Measurements from ENCODE around the gene CD180.

CD180 gene

GRCh38 chr5:67161767-67162166, 34.8 kb downstream of the CD180 start:
- TF ChIP-seq, protein P1, sequence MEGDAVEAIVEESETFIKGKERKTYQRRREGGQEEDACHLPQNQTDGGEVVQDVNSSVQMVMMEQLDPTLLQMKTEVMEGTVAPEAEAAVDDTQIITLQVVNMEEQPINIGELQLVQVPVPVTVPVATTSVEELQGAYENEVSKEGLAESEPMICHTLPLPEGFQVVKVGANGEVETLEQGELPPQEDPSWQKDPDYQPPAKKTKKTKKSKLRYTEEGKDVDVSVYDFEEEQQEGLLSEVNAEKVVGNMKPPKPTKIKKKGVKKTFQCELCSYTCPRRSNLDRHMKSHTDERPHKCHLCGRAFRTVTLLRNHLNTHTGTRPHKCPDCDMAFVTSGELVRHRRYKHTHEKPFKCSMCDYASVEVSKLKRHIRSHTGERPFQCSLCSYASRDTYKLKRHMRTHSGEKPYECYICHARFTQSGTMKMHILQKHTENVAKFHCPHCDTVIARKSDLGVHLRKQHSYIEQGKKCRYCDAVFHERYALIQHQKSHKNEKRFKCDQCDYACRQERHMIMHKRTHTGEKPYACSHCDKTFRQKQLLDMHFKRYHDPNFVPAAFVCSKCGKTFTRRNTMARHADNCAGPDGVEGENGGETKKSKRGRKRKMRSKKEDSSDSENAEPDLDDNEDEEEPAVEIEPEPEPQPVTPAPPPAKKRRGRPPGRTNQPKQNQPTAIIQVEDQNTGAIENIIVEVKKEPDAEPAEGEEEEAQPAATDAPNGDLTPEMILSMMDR (IDR thresholded peaks at IDR 0.05; ENCODE audit: poor library complexity, severe bottlenecking) = no peak
- ATAC-seq (ENCODE audit: low read depth) (no peak), DNase-seq (ENCODE audit: low spot score) (no peak)
- no peaks in the 10 kb centered on the region for H3K9me3 ChIP-seq (ENCODE audit: severe bottlenecking)
- H3K27me3 ChIP-seq (ENCODE audit: insufficient read depth, poor library complexity, severe bottlenecking) = no peaks in the 10 kb centered on the region
- peaks cover 30% of the 10 kb centered on the region for H3K36me3 ChIP-seq (ENCODE audit: low read depth)
- H3K4me1 ChIP-seq (ENCODE audit: insufficient read depth, poor library complexity, severe bottlenecking) = peaks cover 19% of the 10 kb centered on the region
- H3K27ac ChIP-seq (ENCODE audit: poor library complexity, severe bottlenecking) = peak overlapping the region; percentile 70
- H3K4me3 ChIP-seq (ENCODE audit: severe bottlenecking) = no peak overlapping the region

GRCh38 chr5:67160985-67161384, 35.6 kb downstream of the CD180 start:
- peak overlapping the region; percentile 70 for H3K27ac ChIP-seq (ENCODE audit: poor library complexity, severe bottlenecking)
- no peak overlapping the region for H3K4me3 ChIP-seq (ENCODE audit: severe bottlenecking)
- no peaks in the 10 kb centered on the region for H3K27me3 ChIP-seq (ENCODE audit: insufficient read depth, poor library complexity, severe bottlenecking)
- TF ChIP-seq, protein P1 (IDR thresholded peaks at IDR 0.05; ENCODE audit: poor library complexity, severe bottlenecking) = no peak
- ATAC-seq (ENCODE audit: low read depth) (peak; percentile 95), DNase-seq (ENCODE audit: low spot score) (peak; percentile 71)
- peaks cover 30% of the 10 kb centered on the region for H3K36me3 ChIP-seq (ENCODE audit: low read depth)
- H3K9me3 ChIP-seq (ENCODE audit: severe bottlenecking) = no peaks in the 10 kb centered on the region
- peaks cover 17% of the 10 kb centered on the region for H3K4me1 ChIP-seq (ENCODE audit: insufficient read depth, poor library complexity, severe bottlenecking)

DNA sequence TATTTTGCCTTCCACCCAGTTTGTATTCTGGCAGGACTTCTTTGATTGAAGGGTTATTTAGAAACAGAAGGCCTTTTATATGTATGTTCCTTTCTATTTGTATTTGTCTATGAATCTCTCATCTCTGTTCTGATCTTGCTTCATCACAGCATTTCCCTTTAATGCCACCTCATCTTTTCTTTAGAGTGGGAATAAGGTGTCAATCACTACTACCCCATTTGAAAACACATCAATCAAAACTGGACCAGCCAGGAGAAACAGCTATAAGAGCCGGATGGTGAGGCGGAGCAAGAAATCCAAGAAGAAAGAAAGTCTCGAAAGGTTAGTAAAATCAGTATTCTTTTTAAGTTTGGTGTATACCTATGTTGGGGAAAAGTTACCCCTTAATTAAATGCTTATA, 36.3 kb downstream of the CD180 start:
- TF ChIP-seq, protein P1 (IDR thresholded peaks at IDR 0.05; ENCODE audit: poor library complexity, severe bottlenecking) = no peak
- H3K9me3 ChIP-seq (ENCODE audit: severe bottlenecking) = no peaks in the 10 kb centered on the region
- H3K27me3 ChIP-seq (ENCODE audit: insufficient read depth, poor library complexity, severe bottlenecking) = no peaks in the 10 kb centered on the region
- ATAC-seq (ENCODE audit: low read depth) (no peak), DNase-seq (ENCODE audit: low spot score) (no peak)
- peaks cover 27% of the 10 kb centered on the region for H3K36me3 ChIP-seq (ENCODE audit: low read depth)
- H3K27ac ChIP-seq (ENCODE audit: poor library complexity, severe bottlenecking) = peak overlapping the region; percentile 70
- no peak overlapping the region for H3K4me3 ChIP-seq (ENCODE audit: severe bottlenecking)
- peaks cover 17% of the 10 kb centered on the region for H3K4me1 ChIP-seq (ENCODE audit: insufficient read depth, poor library complexity, severe bottlenecking)

- peaks cover 17% of the 10 kb centered on the region for H3K4me1 ChIP-seq (ENCODE audit: insufficient read depth, poor library complexity, severe bottlenecking)
- DNase-seq (ENCODE audit: low spot score) (no peak), ATAC-seq (ENCODE audit: low read depth) (peak; percentile 37; the same call in 1 of the 3 replicates)
- H3K4me3 ChIP-seq (ENCODE audit: severe bottlenecking) = no peak overlapping the region
- TF ChIP-seq, protein P1 (IDR thresholded peaks at IDR 0.05; ENCODE audit: poor library complexity, severe bottlenecking) = peak; percentile 93
- no peaks in the 10 kb centered on the region for H3K9me3 ChIP-seq (ENCODE audit: severe bottlenecking)
- H3K27ac ChIP-seq (ENCODE audit: poor library complexity, severe bottlenecking) = no peak overlapping the region
- peaks cover 50% of the 10 kb centered on the region for H3K36me3 ChIP-seq (ENCODE audit: low read depth)
- H3K27me3 ChIP-seq (ENCODE audit: insufficient read depth, poor library complexity, severe bottlenecking) = no peaks in the 10 kb centered on the region
Measured at GRCh38 chr5:67156976-67157583, 39.5 kb downstream of the CD180 start.

DNA sequence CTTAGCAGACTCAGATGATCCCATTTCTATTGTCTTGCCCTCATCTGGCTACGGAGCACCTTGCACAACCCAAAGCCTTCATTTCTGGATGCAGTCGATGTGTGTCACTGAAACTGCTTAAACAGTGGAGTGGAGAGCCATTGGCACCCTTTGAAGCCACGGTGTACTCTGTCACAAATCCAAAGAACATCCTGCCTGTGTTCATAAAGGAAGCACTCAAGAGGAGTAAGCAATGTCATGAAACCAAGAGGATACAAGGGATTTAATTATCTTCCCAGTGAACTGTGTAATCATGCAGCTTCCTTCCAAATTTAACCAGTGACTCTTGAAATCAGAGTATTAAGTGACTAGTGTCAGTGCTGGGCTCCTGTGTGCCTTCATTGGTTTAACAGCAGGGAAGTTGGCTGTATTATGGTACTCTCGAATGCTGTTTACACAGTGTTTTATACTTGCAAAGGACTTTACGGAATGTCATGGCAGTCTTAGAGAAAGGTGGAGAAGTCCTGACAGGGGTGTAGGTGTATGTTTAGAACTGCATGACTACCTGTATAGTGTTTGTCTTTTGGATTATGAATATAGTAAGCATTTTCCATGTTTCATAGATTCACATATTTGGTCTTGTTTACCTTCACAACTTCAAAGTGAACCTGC, 41.9 kb downstream of the CD180 start:
- no peak for DNase-seq (ENCODE audit: low spot score)
- H3K4me1 ChIP-seq (ENCODE audit: insufficient read depth, poor library complexity, severe bottlenecking) = no peaks in the 10 kb centered on the region
- no peaks in the 10 kb centered on the region for H3K27me3 ChIP-seq (ENCODE audit: insufficient read depth, poor library complexity, severe bottlenecking)
- H3K9me3 ChIP-seq (ENCODE audit: severe bottlenecking) = no peaks in the 10 kb centered on the region
- no peak overlapping the region for H3K27ac ChIP-seq (ENCODE audit: poor library complexity, severe bottlenecking)
- ATAC-seq (ENCODE audit: low read depth) = no peak
- TF ChIP-seq, protein P1 (IDR thresholded peaks at IDR 0.05; ENCODE audit: poor library complexity, severe bottlenecking) = no peak
- H3K4me3 ChIP-seq (ENCODE audit: severe bottlenecking) = no peak overlapping the region
- H3K36me3 ChIP-seq (ENCODE audit: low read depth) = peaks cover 60% of the 10 kb centered on the region
